C1 segment of cervical spinal cord (tissue), 14 donors: ENCODE results near the gene EXOC4.
"Not testable (repeated sequence)": the region's sequence is repeated elsewhere in the genome, so short reads cannot be mapped to it uniquely, and the experiment has no call there.

Experiments
- DNase-seq, 14 donors: peaks; one replicate each; lab custom pipeline; 2025; lab: John Stamatoyannopoulos, UW

The EXOC4 gene

DNA sequence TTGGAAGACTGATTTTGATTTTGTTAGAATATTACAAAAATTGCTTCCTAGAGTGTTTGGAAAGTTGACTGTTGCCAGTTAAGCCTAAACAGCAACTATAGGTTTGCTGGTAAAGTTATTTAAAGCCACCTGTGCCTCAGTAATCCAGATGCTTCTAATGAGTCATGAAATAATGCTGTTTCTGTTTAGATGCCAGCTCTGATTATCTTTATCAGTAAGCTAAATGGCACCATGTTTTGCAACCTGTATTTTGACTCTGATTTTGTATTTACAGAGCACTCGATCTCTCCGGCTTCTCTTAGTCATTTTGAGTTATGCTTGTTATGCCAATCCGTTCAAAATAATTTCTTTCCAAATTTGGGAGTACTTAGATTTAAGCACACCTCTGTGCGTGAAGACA is 366.1 kb downstream of the EXOC4 start:
- no peak for DNase-seq

- no peak for DNase-seq
Measured at GRCh38 chr7:133619491-133619890, 366.6 kb downstream of the EXOC4 start.

DNA sequence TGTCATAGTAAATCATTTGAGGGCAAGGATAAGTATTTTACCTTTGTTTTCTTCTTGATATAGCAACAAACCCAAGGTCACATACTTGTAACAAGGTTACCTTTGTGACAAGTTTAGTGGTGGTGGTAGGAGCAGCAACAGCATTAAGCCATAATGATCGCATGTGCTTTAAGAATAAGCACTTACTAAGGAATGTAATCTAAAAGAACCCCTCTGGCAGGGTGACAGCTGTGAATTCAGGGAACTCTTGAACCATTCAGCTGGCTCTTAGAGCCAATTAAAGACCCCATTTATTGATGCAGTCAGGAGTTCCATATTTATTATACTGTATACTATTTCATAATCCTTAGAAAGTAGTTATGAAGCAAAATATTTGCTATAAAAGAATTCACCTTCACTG is 370.8 kb downstream of the EXOC4 start:
- DNase-seq, result no peak

DNA sequence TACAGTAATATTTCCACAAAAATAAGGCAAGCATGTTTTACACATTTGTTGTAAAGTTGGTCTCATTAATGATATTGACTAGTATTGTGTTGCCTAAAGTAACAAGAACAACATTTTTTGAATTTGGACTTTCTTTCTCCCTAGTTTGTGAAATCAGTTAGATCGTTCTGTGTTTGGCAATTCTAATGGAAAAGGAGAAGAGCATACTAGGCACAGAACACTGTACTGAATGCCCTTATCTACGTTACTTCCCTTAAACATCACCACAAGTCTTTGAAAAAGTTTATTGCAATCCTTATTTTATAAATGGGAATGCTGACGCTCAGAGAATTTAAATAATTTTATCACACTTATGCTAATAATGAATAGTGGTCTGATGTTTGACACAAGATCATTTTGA is 372.2 kb downstream of the EXOC4 start:
- no peak for DNase-seq

- DNase-seq, result no peak
Measured at GRCh38 chr7:133629701-133630100, 376.8 kb downstream of the EXOC4 start.

GRCh38 chr7:133633055-133633454 is 380.2 kb downstream of the EXOC4 start:
- no peak for DNase-seq

DNA sequence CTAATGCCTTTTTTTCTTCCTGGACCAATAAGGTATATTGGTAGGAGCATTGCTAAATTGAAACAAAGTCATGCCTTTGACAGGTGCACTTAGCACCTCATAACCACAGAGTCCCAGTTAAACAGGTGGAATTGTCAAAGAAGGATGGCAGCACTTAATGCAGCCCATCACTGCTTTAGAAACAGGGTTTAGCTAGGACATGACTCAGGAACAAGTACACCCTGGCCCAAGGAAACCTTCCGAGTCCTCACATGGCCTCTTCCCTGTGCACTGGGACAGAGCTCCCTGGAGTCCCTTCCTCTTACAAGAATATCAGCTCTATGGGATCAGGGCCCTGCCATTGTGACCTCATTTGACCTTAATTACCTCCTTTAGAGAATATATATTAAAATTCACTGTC is 382.7 kb downstream of the EXOC4 start:
- no peak for DNase-seq

DNA sequence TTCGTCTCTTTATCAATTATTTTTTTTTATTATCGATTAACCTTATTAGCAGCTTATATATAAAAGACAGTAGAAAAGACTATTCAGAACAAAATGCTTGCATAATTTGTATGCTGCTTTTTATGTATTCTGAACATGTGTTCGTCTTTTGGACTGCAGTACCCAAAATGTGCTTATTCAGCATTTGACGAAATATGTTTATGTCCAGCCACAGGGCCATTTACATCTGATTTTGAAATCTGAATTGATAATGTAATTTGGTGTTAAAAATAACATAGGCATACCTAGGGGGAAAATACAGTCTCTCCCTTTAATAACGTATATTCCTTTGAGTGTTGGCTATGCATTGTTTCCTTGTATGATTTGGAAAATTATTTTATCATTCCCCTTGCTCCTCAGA is 386.0 kb downstream of the EXOC4 start:
- DNase-seq, result no peak

DNA sequence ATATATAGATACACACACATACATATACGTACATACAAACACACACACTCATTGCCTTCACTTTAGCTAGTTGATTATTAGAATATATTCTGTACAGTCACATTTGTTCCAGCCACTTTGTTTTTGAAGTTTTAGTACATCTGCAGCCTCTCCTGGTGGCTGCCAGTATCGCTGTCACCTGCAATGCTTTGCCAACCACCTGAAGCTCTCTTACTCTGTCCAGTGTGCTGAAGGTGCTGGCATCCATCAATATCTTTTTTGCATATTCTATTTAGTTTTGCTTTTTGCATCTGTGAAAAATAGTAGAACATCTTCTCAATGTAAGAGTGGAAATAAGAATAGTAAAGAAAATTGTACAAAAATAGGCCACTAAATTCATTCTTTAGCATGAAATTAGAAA is 388.6 kb downstream of the EXOC4 start:
- no peak for DNase-seq

GRCh38 chr7:133642907-133643306 is 390.0 kb downstream of the EXOC4 start:
- DNase-seq, result no peak

- not testable (repeated sequence) for DNase-seq
Measured at GRCh38 chr7:133643652-133644051, 390.8 kb downstream of the EXOC4 start.

DNA sequence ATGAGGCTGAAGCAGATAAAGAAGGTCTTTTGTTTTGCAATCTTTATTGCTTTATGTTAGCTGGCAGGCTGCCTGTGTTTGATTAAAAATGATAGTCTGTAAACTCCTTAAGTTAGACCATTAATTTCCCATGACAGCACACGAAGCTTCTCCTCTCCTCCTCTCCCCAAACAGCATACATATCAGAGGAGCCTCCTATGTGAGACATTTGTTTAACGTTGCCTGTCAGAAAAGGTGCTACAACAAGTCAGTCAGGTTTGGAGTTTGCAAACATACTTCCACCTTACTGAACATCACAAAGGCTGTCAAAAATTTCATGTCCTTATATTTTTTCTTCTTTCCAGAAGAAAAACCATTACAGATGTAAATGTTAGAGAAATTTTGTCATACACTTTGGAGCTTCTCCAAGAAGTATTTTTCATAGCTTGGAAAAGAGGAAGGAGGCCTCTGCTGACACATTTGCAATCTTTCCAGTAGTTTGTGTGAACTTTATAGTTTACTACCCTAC is 393.1 kb downstream of the EXOC4 start:
- no peak for DNase-seq

DNA sequence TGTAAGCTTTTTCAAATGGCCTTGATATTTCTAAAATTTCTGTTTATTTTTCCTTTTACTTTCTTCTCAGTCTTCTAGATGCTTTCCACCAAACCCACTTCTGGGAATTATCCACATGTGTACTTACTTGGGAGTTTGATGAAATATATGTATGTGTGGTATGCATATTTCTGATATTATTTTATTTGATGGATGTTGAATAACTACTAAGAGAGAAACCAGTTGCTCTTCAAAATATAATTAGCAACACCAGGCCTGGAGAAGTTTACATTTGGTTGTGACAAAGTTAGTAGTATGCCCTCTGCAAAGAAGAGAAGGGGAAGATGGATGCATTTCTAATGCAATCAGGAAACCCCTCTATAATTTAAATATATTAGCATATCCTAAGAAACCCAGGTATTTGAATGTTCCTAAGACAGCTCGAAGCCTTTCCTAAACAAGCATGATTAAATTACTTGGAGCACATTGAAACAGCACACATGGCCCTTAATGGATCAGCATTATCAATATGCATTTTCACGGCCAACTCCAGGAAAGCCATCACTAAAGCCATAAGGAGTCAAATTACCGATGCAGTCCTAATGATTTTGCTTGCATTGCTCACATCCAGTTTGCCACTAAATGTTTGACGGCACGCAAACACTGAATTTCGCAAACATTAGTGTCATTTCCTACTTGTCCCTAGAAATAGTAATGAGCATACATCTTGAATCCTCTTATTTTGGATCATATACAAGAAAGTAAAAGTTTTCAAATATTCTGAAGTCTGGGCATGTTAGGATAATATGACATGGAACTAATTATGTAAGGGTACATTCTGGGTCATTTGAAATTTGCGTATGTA is 393.8 kb downstream of the EXOC4 start:
- no peak for DNase-seq

DNA sequence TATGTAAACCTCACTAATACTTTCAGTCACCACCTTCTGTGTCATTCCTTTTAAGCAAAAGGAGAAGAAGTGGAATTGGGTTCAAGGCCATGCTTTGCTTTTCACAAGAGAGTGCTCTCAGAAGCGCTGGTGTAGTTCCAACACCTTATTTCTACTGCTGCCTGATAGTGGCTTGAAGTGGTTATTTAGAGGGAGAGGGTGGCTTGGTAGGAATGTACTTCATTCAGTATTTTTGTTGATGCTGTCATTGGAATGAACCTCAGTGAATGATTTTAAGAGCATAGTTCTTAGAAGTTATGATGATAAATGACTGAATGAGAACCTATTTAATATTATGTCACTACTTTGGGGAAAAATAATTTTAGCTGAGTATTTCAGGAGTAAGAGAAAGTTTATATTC is 396.7 kb downstream of the EXOC4 start:
- no peak for DNase-seq

- DNase-seq, result no peak
Measured at GRCh38 chr7:133650069-133650468, 397.2 kb downstream of the EXOC4 start.

GRCh38 chr7:133650487-133651300 is 397.8 kb downstream of the EXOC4 start:
- DNase-seq, result no peak

DNA sequence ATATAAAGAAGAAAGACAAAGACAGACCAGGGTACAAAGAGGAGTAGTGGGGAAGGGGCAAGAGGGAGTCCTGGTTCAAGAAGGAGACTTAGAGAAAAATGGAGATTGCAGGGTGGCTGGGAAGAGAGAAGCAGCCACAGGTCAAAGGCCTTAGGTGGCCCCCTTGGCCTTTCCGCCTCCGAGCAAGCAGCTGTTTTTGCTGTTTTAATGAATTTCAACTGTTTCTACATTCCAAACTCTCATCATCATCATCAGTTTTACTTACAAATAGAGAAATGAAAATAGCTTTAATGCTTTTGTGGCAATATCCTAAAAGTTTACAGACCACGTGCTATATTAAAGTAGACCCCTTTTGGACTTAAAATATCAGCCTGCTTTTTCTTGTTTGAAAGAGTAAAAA is 399.7 kb downstream of the EXOC4 start:
- DNase-seq, result no peak

GRCh38 chr7:133654547-133654946 is 401.7 kb downstream of the EXOC4 start:
- DNase-seq, result no peak

DNA sequence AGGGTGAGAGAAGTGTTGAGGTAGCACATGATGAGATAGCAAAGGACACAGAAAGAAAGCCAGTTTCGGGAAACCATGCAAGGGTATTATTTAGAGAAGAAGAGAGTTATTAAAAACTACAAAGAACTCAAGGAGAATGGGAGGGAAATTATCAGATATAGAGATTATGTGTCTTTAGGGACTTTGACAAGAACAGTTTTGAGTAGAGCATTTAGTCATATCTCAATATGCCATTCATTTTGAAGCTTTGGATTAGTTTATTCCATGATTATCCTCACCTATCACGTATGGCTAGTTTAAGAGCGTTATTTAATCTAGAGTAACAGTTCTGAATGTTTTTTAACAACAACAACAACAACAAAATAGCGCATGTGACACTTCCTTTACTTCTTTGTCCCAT is 409.4 kb downstream of the EXOC4 start:
- DNase-seq, result no peak

DNA sequence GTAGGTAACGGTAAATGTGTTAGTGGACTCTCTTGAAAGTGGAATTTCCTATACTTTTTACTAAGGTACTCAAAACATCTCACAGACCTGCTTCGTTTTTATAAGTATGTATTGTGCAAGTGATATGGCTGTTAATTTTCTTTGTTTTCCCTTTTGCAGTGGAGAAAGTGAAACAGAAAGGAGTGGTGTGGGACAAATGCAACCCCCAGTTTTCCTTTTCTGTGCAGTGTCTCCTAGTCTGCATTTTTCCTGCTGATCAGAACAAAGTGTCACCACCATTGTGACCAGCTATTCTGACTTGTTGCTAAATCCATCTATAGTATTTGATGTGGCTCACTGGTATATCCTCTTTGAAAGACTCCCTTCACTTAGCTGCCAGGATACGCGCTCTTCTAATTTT is 410.0 kb downstream of the EXOC4 start:
- DNase-seq, result no peak

DNA sequence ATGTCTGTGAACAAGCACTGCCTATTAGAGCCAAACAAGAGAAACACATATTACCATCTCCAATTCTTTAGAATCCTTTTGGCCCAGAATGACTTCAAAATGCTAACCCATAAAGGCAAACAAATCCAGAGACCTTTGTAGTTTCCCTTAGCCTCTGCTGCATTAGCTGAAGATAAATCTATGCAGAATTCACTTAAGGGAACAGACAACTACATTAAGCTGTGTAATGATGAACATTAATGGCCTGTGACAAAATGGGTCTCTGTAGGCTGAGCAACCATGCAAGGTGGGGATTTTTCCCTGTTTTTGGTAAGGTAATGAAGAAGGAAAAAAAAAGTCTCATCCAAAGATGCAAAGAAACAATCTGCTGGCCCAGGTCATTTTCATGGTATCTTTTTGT is 411.6 kb downstream of the EXOC4 start:
- DNase-seq, result no peak

GRCh38 chr7:133668296-133669060 is 415.6 kb downstream of the EXOC4 start:
- no peak for DNase-seq
